Muscle of arm (tissue), 14 donors: Measurements from ENCODE around the gene CTAG1B. TPM values are rescaled to one million over a fixed set of nuclear protein-coding genes. Genes with fewer than 3 reads are reported as not detected.
"Not testable (repeated sequence)": the region's sequence is repeated elsewhere in the genome, so short reads cannot be mapped to it uniquely, and the experiment has no call there.

ENCODE experiments used
- DNase-seq: peaks from one replicate; pipeline ENCODE4 v3.0.0-alpha.2; 2013
- long read RNA-seq, 11 donors: transcript quantifications; one replicate each; lab custom pipeline, GENCODE V29; 2026
- polyA plus RNA-seq, 12 donors: library from polyadenylated mRNA; unstranded; fragments of 120-200 nt; gene quantifications; one replicate each; pipeline ENCODE4 v1.2.1, GENCODE V29; 2013; ENCODE audit not compliant: insufficient read length in 12 of 12

CTAG1B gene
- polyA plus RNA-seq, result not detected
- long read RNA-seq, donor 1, result 0 reads
- long read RNA-seq, donor 2, result 0 reads
- long read RNA-seq, donor 3, result 0 reads
- long read RNA-seq, donor 4, result 0 reads
- long read RNA-seq, donor 5, result 0 reads
- long read RNA-seq, donor 6, result 0 reads
- long read RNA-seq, donor 7, result 0 reads
- long read RNA-seq, donor 8, result 0 reads
- long read RNA-seq, donor 9, result 0 reads
- long read RNA-seq, donor 10, result 0 reads
- long read RNA-seq, donor 11, result 0 reads

DNA sequence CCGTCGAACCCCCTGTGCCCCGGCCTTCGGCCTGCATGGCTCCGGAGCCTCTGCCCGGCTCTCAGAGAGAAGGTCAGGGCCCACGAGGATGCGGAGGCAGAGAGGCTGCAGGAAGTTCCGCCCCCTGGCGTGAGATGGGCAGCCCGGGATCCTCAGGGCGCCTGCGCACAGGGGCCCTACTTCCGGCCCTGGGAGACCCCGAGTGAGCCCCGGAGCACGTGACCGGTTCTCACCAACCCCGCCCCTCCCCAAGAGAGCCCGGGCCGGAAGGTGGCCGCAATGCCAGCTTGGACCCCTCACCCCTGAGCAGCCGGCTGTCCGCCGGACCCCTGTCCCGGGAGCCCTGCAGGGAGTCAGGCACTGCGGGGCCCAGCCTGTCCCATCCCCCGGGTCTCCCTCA, at the start of gene CTAG1B:
Gene CTAG1B (minus strand): TSS at position 101 of the 400 bp plus-strand sequence. CDS start 64 bp downstream, at position 37.
- DNase-seq, result not testable (repeated sequence)

- DNase-seq, result no peak
These were observed 42.8 kb upstream of the CTAG1B start for GRCh38 chrX:154661899-154662298.

DNA sequence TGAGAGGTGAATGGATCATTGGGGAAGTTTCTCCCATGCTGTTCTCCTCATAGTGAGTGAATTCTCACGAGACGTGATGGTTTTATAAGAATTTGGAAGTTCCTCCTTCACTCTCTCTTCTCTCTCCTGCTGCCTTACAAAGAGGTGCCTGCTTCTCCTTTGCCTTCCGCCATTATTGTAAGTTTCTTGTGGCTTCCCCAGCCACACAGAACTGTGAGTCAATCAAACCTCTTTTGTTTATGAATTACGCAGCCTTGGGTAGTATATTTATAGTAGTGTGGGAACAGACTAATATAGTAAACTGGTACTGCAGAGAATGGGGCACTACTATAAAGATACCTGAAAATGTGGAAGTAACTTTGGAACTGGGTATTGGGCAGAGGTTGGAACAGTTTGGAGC, 42.1 kb upstream of the CTAG1B start:
- no peak for DNase-seq

DNA sequence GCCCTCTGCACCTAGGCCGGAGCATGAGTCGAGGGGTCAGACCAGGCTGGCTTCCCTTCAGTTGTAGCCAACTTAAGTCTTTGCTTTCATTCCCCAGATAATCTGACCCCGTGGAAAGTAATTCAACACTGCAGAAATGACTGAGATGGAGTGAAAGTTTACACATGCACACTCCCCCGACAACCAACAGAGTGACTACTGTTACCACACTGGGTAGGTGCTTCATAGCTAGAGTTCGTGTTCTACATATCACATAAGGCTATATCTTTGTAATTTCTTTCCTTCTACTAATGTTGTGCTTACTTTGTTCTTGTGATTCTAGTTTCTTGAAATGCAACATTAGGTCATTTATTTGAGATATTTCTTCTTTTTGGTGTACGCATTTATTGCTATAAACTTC, 41.5 kb upstream of the CTAG1B start:
- no peak for DNase-seq

GRCh38 chrX:154658957-154659356, 39.9 kb upstream of the CTAG1B start:
- DNase-seq, result no peak

DNA sequence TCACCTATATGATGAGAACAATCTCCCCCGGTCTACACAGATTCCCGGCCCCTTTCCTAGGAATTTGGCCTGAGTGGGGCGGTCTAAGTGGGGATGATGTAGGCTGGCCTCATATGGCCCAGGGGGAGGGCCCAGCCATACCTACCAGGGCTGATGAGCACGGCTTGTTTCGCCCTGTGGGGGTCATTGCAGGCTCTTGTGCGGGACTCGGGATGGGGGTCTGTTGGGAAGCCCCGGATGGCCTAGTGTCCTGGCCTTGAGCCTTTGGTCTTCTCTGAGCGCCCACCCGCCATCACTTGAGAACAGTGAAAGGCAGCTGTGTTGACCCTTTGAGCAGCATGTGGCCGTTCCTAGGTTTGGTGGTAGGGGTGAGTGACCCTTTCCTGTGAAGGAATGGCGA, 39.1 kb upstream of the CTAG1B start:
- DNase-seq, result no peak

DNA sequence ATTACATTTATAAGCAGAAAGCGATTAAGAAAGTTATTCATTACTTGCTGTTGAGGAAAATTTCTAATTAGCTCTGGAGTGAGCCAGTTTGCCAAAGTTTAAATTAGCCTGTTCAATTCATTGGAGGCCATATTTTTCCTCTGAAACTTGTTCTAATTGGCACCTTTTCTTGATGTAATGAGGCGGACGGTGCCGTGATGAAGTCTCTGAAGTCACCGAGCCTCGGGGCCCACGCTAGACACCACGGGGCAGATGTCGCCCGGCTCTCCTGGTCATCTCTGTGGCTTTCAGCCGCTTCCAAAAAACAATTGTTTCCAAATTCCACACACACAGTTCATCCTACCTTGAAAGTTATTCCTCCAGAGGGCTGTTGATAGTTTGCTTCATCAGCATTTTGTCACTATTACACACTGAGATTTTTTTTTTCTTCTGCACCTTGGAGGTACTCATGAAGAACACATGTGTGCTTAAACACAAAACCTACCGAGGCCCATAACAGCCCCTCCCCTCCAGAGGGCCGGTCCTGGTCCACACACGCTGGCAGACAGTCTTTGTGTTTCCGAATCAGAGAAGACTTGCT, 38.2 kb upstream of the CTAG1B start:
- no peak for DNase-seq

- no peak for DNase-seq
These were observed 36.7 kb upstream of the CTAG1B start for GRCh38 chrX:154655786-154656185.

- no peak for DNase-seq
These were observed 36.3 kb upstream of the CTAG1B start for GRCh38 chrX:154655346-154655745.

GRCh38 chrX:154654925-154655324, 35.8 kb upstream of the CTAG1B start:
- no peak for DNase-seq

GRCh38 chrX:154654372-154654771, 35.3 kb upstream of the CTAG1B start:
- no peak for DNase-seq

- DNase-seq, result not testable (repeated sequence)
These were observed 34.3 kb upstream of the CTAG1B start, which contains the start of gene CTAG2 for GRCh38 chrX:154653413-154653812. Gene CTAG2, minus strand, starts transcription at chrX:154653579. Its CDS starts 64 bp downstream, at chrX:154653515.

- DNase-seq, result no peak
These were observed 33.9 kb upstream of the CTAG1B start for GRCh38 chrX:154653048-154653401.

- no peak for DNase-seq
These were observed 33.4 kb upstream of the CTAG1B start for GRCh38 chrX:154652311-154653047.

DNA sequence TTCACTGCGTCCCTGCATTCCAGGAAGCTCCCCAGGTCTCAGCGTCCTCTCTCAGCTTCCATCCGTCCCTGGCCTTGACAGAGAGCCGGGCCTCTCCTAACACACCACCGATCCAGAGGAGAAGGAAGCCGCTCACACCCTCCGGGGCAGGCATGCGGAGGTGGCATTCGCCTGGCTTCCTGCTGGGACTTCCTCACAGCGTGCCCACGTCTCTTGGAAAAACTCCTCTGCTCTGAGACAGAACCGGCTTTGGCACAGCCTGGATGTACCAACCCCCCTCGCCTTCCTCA, 31.1 kb upstream of the CTAG1B start:
- DNase-seq, result no peak

GRCh38 chrX:154649503-154650220, 30.6 kb upstream of the CTAG1B start:
- DNase-seq, result no peak

- DNase-seq, result no peak
These were observed 29.8 kb upstream of the CTAG1B start for GRCh38 chrX:154648931-154649330.

DNA sequence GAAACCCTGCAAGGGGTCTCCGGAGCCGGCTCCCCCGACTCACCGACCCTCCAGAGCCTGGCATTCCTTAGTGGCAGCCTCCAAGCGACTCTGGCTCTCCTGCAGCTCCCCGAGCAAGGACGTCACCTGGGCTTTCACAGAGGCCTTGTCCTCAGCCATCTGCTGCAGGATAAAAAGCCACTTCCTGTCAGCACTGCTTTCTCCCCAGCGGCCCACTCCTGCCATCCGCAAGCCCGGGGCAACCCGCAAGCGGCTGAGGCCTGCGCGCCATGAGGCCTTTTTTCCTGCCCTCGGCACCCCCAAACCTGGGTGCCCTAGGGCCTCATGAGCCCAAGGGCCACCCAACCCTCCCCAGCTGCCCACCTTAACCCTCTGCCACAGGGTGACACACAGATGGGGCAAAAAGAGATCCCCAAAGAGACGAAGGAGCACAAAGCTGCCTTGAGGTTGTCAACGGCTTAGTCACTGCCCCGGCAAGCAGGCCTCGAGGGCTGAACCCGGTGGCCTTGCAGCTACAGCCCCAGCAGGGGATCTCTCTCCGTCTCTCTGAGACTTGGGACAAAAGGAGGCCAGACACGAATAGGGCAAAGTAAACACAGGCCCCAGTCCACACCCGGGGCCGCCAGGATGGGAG, 26.8 kb upstream of the CTAG1B start:
- not testable (repeated sequence) for DNase-seq

DNA sequence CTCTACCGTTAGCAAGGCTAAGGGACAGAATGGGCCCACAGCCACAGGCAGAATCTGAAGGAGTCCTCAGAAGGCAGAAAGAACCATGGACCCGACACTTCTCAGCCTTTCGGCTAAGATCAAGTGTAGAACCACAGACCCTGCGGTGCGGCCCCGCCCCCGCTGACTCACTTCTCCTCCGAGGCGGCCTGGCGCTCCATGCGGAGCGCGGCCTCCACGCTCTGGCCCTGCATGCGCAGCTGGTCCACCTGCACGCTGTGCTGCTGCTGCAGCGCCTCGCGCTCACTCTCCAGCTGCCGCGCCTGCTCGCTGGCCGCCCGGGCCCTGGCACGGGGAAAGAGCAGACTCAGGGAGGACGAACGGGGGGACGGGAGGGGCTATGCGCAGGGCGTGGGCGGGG, 24.6 kb upstream of the CTAG1B start:
- not testable (repeated sequence) for DNase-seq

DNA sequence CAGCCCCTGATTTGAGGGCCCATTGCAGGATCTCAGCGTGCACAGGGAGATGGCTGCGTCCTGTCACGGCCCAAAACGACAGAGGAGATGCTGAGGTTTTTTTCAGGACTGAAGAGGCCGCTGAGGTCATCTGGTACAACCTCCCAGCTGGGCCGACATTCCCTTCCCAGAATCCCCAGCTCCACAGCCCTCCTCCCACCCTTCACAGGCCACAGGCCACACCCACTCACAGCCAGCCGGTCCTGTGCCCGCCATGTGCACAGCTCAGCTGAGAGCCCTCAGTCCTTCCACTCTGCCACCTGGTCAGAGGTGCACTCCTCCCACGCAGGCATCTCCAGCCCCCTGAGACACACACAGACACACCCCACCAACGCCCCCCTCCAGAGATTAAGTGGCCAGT, 22.7 kb upstream of the CTAG1B start:
- DNase-seq, result not testable (repeated sequence)

- DNase-seq, result not testable (repeated sequence)
These were observed 14.6 kb upstream of the CTAG1B start for GRCh38 chrX:154633661-154634060.

GRCh38 chrX:154630949-154631348, 11.9 kb upstream of the CTAG1B start:
- not testable (repeated sequence) for DNase-seq
